ENCODE measurements around the gene CNTNAP4.

CNTNAP4 gene

DNA sequence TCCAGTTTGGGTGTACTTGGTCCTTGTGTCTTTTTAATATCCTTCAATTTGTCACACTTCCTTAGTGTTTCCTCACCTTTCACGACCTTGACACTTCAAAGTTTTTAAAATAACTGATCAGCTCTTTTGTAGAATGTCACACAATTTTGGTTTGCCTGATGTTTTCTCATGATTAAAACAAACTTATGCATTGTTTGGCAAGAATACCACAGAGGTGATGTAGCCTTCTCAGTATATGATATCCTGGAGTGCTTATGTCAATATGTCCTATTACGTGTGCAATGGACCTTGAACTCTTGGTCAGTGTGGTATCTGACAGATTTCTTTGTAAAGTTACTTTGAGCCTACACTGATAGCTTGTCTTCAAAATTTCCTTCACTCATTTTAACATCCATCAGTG lies 297.4 kb downstream of the CNTNAP4 start:
- in situ Hi-C loops (cut with MboI; ENCODE audit: low sequenced_read_pairs): no loop called here

DNA sequence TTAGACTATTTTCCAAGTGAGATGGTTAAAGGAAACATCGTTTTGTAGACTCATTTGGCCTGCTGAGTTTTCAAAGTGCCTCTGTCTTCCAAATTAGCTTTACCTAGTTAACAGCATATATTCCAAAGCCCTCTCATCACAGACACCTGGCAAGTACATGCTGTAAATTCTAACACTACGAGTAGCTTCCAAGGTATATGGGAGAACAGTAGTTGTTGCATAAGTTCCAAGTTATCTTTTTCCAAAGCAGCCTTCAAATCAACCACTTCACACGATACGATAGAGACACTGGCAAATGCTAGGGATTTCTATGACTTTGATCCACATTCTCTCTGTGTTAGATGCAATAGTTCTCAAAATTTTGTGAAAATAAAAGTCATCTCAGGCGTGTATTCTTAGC lies 299.3 kb downstream of the CNTNAP4 start:
- in situ Hi-C loops (cut with MboI; ENCODE audit: low sequenced_read_pairs): no loop called here

- in situ Hi-C loops (cut with MboI; ENCODE audit: low sequenced_read_pairs): no loop called here
Measured at GRCh38 chr16:76577003-76577402, 299.8 kb downstream of the CNTNAP4 start.

DNA sequence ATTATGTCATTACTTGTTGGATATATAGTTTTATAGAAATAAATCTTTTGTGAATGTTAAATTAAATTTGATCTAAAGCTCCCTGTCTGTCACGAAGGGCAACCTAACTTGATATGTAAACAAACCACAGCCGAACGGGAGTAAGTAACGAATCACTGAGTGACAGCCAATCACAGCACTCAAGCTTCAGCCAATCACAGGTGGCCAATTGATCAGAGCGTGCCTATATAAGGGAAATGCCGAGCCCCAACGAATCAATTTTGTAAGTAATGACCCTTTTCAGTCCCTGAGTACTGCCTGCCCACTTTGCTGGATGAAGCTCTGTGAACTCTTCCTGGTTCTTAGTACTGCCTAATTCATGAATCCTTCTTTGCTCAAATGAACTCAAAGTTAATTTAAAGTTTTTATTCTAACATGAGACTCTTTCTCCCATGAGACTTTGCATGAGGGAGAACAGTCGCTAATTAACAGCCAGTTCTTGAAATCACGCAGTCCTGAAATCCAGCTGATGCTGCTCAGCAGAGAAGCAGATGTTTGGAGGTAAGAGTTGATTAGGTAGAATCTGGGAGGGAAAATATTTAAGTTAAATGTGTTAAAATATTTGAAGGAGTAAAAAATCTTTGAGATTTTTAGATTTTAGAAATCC lies 302.2 kb downstream of the CNTNAP4 start:
- in situ Hi-C loops (cut with MboI; ENCODE audit: low sequenced_read_pairs): no loop called here

DNA sequence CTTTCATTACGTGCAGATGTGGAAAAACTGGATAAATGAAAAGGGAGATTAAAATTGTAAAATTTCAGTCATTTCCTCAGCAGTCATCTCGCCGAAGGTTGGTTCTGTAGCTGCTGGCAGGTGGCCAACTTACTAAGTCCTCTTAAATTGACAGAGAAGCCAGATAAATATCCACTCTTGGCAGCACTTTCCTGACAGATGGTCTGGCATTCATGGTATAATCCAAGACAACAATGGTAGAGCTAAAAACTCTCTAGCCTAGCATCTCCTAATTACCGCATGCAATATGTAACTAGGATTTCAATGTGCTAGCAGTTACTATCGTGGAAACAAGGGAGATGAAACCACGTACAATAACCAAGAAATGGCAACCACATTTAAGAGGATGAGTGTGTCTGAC lies 306.3 kb downstream of the CNTNAP4 start:
- in situ Hi-C loops (cut with MboI; ENCODE audit: low sequenced_read_pairs): no loop called here

- in situ Hi-C loops (cut with MboI; ENCODE audit: low sequenced_read_pairs): no loop called here
Measured at GRCh38 chr16:76583945-76584344, 306.7 kb downstream of the CNTNAP4 start.

GRCh38 chr16:76598498-76598897 lies 321.3 kb downstream of the CNTNAP4 start:
- in situ Hi-C loops (cut with MboI; ENCODE audit: low sequenced_read_pairs): no loop called here

GRCh38 chr16:76607317-76607716 lies 330.1 kb downstream of the CNTNAP4 start:
- in situ Hi-C loops (cut with MboI; ENCODE audit: low sequenced_read_pairs): no loop called here
